WTC11 (cell line): Measurements from ENCODE around the gene NXPH4. TPM values are rescaled to one million over a fixed set of nuclear protein-coding genes. Genes with fewer than 3 reads are reported as not detected.

Experiments
- ATAC-seq: fragments of 200-7000 bp; cut with Tn5 transposase; 2 replicates; pipeline ENCODE4 v1.10.0; 2021; ENCODE audit warnings: mild to moderate bottlenecking, moderate library complexity
- CTCF ChIA-PET: fragments of 300-600 bp; sonication (Branson Sonifier 250); formaldehyde crosslinking; loops from one replicate; lab custom pipeline; 2021; ENCODE audit warnings: antibody characterized with exemption; lab: Charles Lee
- POLR2A ChIA-PET: fragments of 350-600 bp; sonication (Branson Sonifier 250); formaldehyde crosslinking; loops from one replicate; lab custom pipeline; 2021; ENCODE audit warnings: antibody characterized with exemption; lab: Charles Lee
- DNase-seq: peaks from one replicate; pipeline ENCODE4 v3.0.0; 2021; ENCODE audit warnings: low spot score
- H3K27ac Mint-ChIP-seq: 2 replicates; pipeline ENCODE4 v1.8.0; 2021; ENCODE audit warnings: mixed read lengths
- H3K27me3 Mint-ChIP-seq: 2 replicates; pipeline ENCODE4 v1.8.0; 2021; ENCODE audit warnings: low read depth, mild to moderate bottlenecking, moderate library complexity, mixed read lengths
- H3K36me3 Mint-ChIP-seq: 2 replicates; pipeline ENCODE4 v1.8.0; 2021; ENCODE audit warnings: mixed read lengths
- H3K4me1 Mint-ChIP-seq: 2 replicates; pipeline ENCODE4 v1.8.0; 2022; ENCODE audit warnings: mixed read lengths
- H3K4me3 Mint-ChIP-seq: 2 replicates; pipeline ENCODE4 v1.8.0; 2021; ENCODE audit warnings: mild to moderate bottlenecking, moderate library complexity, mixed read lengths
- H3K9me3 Mint-ChIP-seq: 2 replicates; pipeline ENCODE4 v1.8.0; 2021; ENCODE audit warnings: mixed read lengths
- CBFB ChIP-seq: sonication (generic); formaldehyde crosslinking; IDR thresholded peaks from 2 replicates; pipeline ENCODE4 v1.8.1; 2022; ENCODE audit warnings: mild to moderate bottlenecking, low read depth, missing genetic modification reagents
- EMX1 ChIP-seq: fragments of 250-450 bp; sonication (Bioruptor Pico); IDR thresholded peaks from 2 replicates; pipeline ENCODE4 v1.8.0; 2021; ENCODE audit warnings: mild to moderate bottlenecking
- ESRRA ChIP-seq: sonication (generic); formaldehyde crosslinking; IDR thresholded peaks from 2 replicates; pipeline ENCODE4 v1.8.1; 2022; ENCODE audit warnings: mild to moderate bottlenecking, missing genetic modification reagents, borderline replicate concordance
- FOXK1 ChIP-seq: sonication (generic); formaldehyde crosslinking; IDR thresholded peaks from 2 replicates; pipeline ENCODE4 v1.8.0; 2022; ENCODE audit warnings: mild to moderate bottlenecking, moderate library complexity, missing genetic modification reagents
- FOXP1 ChIP-seq: sonication (generic); formaldehyde crosslinking; IDR thresholded peaks from 2 replicates; pipeline ENCODE4 v1.8.0; 2022; ENCODE audit warnings: missing genetic modification reagents, mild to moderate bottlenecking, moderate library complexity, borderline replicate concordance
- IRF2 ChIP-seq: sonication (generic); formaldehyde crosslinking; IDR thresholded peaks from 2 replicates; pipeline ENCODE4 v1.8.0; 2022; ENCODE audit warnings: low read depth, missing genetic modification reagents, borderline replicate concordance
- MAX ChIP-seq: sonication (generic); formaldehyde crosslinking; IDR thresholded peaks from 2 replicates; pipeline ENCODE4 v1.8.0; 2022; ENCODE audit warnings: mild to moderate bottlenecking, missing genetic modification reagents
- MYBL2 ChIP-seq: sonication (generic); formaldehyde crosslinking; IDR thresholded peaks from 2 replicates; pipeline ENCODE4 v1.8.1; 2023; ENCODE audit warnings: mild to moderate bottlenecking, moderate library complexity, missing genetic modification reagents
- NFATC4 ChIP-seq: fragments of 250-450 bp; sonication (Bioruptor Pico); IDR thresholded peaks from 2 replicates; pipeline ENCODE4 v1.9.0; 2021; ENCODE audit warnings: mild to moderate bottlenecking
- NFE2L1 ChIP-seq: sonication (generic); formaldehyde crosslinking; IDR thresholded peaks from 2 replicates; pipeline ENCODE4 v1.8.1; 2023; ENCODE audit warnings: missing genetic modification reagents
- NFYB ChIP-seq: sonication (generic); formaldehyde crosslinking; conservative IDR thresholded peaks from 2 replicates; pipeline ENCODE4 v1.8.0; 2022; ENCODE audit warnings: low read depth, missing genetic modification reagents
- PRRX2 ChIP-seq: fragments of 250-450 bp; sonication (Bioruptor Pico); IDR thresholded peaks from 2 replicates; pipeline ENCODE4 v1.8.0; 2021; ENCODE audit warnings: mild to moderate bottlenecking
- RORB ChIP-seq: fragments of 250-450 bp; sonication (Bioruptor Pico); IDR thresholded peaks from 2 replicates; pipeline ENCODE4 v1.9.0; 2021; ENCODE audit warnings: mild to moderate bottlenecking
- STAT6 ChIP-seq: sonication (generic); formaldehyde crosslinking; conservative IDR thresholded peaks from 2 replicates; pipeline ENCODE4 v1.8.1; 2023; ENCODE audit warnings: mild to moderate bottlenecking, low read depth, missing genetic modification reagents, moderate library complexity
- ZNF423 ChIP-seq: fragments of 250-450 bp; sonication (Bioruptor Pico); IDR thresholded peaks from 2 replicates; pipeline ENCODE4 v2.1.2; 2022; ENCODE audit warnings: mild to moderate bottlenecking, moderate library complexity
- ZNF512 ChIP-seq: sonication (generic); formaldehyde crosslinking; IDR thresholded peaks from 2 replicates; pipeline ENCODE4 v1.8.1; 2022; ENCODE audit warnings: missing genetic modification reagents, borderline replicate concordance
- ZNF671 ChIP-seq: fragments of 250-450 bp; sonication (Bioruptor Pico); IDR thresholded peaks from 2 replicates; pipeline ENCODE4 v1.8.0; 2021; ENCODE audit warnings: mild to moderate bottlenecking
- ZSCAN18 ChIP-seq: fragments of 250-450 bp; sonication (Bioruptor Pico); IDR thresholded peaks from 2 replicates; pipeline ENCODE4 v2.1.2; 2022; ENCODE audit warnings: mild to moderate bottlenecking, moderate library complexity
- total RNA-seq: library from RNA; stranded (reverse); gene quantifications from 3 replicates; pipeline ENCODE4 v1.2.3, GENCODE V29; 2021
- TF ChIP-seq, protein P1 (sequence below): sonication (generic); formaldehyde crosslinking; IDR thresholded peaks from 2 replicates; pipeline ENCODE4 v1.8.0; 2023; ENCODE audit warnings: missing genetic modification reagents, mild to moderate bottlenecking, borderline replicate concordance
- TF ChIP-seq, protein P2 (sequence below): fragments of 250-450 bp; sonication (Bioruptor Pico); IDR thresholded peaks from 2 replicates; pipeline ENCODE4 v1.9.0; 2021; ENCODE audit warnings: mild to moderate bottlenecking
- TF ChIP-seq, protein P3 (sequence below): sonication (generic); formaldehyde crosslinking; IDR thresholded peaks from 2 replicates; pipeline ENCODE4 v1.8.1; 2022; ENCODE audit warnings: low read depth, missing genetic modification reagents, borderline replicate concordance
- TF ChIP-seq, protein P4 (sequence below): sonication (generic); formaldehyde crosslinking; IDR thresholded peaks from 2 replicates; pipeline ENCODE4 v1.8.0; 2022; ENCODE audit warnings: mild to moderate bottlenecking, missing genetic modification reagents

NXPH4 gene
- total RNA-seq, 1 experiment from 2014 or later: 4.9 TPM

GRCh38 chr12:57200497-57200896 lies 16.1 kb upstream of the NXPH4 start:
- ChIA-PET CTCF (no interaction called here), POLR2A (no interaction called here)
- Mint-ChIP-seq H3K27ac (no peak overlapping the region), H3K4me1 (no peaks in the 10 kb centered on the region), H3K27me3 (no peaks in the 10 kb centered on the region), H3K36me3 (peaks cover 66% of the 10 kb centered on the region), H3K4me3 (no peak overlapping the region), H3K9me3 (no peaks in the 10 kb centered on the region)
- no peak for DNase-seq
- ATAC-seq: no peak
- TF ChIP-seq, protein P1, sequence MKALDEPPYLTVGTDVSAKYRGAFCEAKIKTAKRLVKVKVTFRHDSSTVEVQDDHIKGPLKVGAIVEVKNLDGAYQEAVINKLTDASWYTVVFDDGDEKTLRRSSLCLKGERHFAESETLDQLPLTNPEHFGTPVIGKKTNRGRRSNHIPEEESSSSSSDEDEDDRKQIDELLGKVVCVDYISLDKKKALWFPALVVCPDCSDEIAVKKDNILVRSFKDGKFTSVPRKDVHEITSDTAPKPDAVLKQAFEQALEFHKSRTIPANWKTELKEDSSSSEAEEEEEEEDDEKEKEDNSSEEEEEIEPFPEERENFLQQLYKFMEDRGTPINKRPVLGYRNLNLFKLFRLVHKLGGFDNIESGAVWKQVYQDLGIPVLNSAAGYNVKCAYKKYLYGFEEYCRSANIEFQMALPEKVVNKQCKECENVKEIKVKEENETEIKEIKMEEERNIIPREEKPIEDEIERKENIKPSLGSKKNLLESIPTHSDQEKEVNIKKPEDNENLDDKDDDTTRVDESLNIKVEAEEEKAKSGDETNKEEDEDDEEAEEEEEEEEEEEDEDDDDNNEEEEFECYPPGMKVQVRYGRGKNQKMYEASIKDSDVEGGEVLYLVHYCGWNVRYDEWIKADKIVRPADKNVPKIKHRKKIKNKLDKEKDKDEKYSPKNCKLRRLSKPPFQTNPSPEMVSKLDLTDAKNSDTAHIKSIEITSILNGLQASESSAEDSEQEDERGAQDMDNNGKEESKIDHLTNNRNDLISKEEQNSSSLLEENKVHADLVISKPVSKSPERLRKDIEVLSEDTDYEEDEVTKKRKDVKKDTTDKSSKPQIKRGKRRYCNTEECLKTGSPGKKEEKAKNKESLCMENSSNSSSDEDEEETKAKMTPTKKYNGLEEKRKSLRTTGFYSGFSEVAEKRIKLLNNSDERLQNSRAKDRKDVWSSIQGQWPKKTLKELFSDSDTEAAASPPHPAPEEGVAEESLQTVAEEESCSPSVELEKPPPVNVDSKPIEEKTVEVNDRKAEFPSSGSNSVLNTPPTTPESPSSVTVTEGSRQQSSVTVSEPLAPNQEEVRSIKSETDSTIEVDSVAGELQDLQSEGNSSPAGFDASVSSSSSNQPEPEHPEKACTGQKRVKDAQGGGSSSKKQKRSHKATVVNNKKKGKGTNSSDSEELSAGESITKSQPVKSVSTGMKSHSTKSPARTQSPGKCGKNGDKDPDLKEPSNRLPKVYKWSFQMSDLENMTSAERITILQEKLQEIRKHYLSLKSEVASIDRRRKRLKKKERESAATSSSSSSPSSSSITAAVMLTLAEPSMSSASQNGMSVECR (CRISPR knock-in tag): no peak
- TF ChIP-seq STAT6 (CRISPR knock-in tag) (no peak), FOXP1 (no peak), ZNF423 (CRISPR knock-in tag) (no peak), MAX (CRISPR knock-in tag) (no peak), FOXK1 (CRISPR knock-in tag) (no peak), NFATC4 (CRISPR knock-in tag) (no peak), PRRX2 (CRISPR knock-in tag) (no peak), IRF2 (no peak), ZNF671 (CRISPR knock-in tag) (no peak)
- TF ChIP-seq, protein P2, sequence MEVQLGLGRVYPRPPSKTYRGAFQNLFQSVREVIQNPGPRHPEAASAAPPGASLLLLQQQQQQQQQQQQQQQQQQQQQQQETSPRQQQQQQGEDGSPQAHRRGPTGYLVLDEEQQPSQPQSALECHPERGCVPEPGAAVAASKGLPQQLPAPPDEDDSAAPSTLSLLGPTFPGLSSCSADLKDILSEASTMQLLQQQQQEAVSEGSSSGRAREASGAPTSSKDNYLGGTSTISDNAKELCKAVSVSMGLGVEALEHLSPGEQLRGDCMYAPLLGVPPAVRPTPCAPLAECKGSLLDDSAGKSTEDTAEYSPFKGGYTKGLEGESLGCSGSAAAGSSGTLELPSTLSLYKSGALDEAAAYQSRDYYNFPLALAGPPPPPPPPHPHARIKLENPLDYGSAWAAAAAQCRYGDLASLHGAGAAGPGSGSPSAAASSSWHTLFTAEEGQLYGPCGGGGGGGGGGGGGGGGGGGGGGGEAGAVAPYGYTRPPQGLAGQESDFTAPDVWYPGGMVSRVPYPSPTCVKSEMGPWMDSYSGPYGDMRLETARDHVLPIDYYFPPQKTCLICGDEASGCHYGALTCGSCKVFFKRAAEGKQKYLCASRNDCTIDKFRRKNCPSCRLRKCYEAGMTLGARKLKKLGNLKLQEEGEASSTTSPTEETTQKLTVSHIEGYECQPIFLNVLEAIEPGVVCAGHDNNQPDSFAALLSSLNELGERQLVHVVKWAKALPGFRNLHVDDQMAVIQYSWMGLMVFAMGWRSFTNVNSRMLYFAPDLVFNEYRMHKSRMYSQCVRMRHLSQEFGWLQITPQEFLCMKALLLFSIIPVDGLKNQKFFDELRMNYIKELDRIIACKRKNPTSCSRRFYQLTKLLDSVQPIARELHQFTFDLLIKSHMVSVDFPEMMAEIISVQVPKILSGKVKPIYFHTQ (CRISPR knock-in tag): no peak
- TF ChIP-seq, protein P3, sequence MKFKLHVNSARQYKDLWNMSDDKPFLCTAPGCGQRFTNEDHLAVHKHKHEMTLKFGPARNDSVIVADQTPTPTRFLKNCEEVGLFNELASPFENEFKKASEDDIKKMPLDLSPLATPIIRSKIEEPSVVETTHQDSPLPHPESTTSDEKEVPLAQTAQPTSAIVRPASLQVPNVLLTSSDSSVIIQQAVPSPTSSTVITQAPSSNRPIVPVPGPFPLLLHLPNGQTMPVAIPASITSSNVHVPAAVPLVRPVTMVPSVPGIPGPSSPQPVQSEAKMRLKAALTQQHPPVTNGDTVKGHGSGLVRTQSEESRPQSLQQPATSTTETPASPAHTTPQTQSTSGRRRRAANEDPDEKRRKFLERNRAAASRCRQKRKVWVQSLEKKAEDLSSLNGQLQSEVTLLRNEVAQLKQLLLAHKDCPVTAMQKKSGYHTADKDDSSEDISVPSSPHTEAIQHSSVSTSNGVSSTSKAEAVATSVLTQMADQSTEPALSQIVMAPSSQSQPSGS: no peak

GRCh38 chr12:57201219-57201618 lies 15.4 kb upstream of the NXPH4 start:
- ChIA-PET POLR2A (no interaction called here), CTCF (no interaction called here)
- no peaks in the 10 kb centered on the region for H3K4me1 Mint-ChIP-seq
- no peak overlapping the region for H3K27ac Mint-ChIP-seq
- no peak overlapping the region for H3K4me3 Mint-ChIP-seq
- DNase-seq (no peak), ATAC-seq (no peak)
- H3K36me3 Mint-ChIP-seq: peaks cover 67% of the 10 kb centered on the region
- H3K9me3 Mint-ChIP-seq: no peaks in the 10 kb centered on the region
- no peaks in the 10 kb centered on the region for H3K27me3 Mint-ChIP-seq
- TF ChIP-seq ZSCAN18 (CRISPR knock-in tag) (no peak), EMX1 (CRISPR knock-in tag) (no peak), ESRRA (CRISPR knock-in tag) (no peak), CBFB (no peak), NFE2L1 (CRISPR knock-in tag) (no peak), MYBL2 (CRISPR knock-in tag) (no peak), RORB (CRISPR knock-in tag) (no peak), NFYB (CRISPR knock-in tag) (no peak), ZNF512 (CRISPR knock-in tag) (no peak)
- TF ChIP-seq, protein P4, sequence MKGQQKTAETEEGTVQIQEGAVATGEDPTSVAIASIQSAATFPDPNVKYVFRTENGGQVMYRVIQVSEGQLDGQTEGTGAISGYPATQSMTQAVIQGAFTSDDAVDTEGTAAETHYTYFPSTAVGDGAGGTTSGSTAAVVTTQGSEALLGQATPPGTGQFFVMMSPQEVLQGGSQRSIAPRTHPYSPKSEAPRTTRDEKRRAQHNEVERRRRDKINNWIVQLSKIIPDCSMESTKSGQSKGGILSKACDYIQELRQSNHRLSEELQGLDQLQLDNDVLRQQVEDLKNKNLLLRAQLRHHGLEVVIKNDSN (CRISPR knock-in tag): no peak
